HG03571 (cell line): ENCODE data around the gene ZNF106.

Experiments
- ATAC-seq: cut with Tn5 transposase; IDR thresholded peaks from one replicate; pipeline ENCODE4 v1.9.1; 2021; ENCODE audit not compliant: unreplicated experiment

The ZNF106 gene

DNA sequence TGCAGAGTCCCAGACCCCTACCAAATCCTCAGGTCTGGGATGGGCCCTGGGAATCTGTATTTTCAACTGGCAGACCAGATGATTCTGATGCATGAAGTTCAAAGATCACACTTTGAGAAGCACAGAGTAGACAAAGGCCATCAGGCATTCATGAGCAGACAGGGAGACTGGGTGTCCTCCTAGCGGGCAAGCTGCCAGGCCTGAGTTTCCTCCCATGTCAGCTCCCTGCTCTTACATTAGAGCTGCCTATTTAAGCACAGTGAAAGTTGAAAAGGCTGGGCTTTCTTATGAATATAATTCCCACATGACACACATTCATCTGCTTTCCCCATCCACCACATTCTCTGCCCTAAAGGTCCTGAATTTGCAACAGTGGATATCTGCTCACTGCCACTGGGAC lies 117.7 kb downstream of the ZNF106 start:
- no peak for ATAC-seq

DNA sequence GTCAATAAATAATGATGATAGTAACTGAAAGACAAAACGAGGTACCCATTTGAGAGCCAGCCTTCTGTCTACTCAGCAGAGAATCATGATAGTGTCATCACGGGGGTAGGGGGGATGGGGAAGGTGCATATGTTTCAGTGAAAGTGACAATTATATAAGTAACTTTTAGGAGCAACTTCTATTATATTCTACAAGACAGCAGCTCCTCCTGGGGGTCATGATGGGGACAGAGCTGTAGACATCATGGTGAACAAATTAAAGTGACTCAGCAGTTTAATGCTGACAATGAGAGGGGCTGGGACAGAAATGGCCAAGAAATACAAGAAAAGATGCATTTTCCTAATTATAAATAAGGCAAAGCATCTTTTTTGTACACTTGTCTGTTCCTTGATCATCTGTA lies 119.8 kb downstream of the ZNF106 start:
- no peak for ATAC-seq

DNA sequence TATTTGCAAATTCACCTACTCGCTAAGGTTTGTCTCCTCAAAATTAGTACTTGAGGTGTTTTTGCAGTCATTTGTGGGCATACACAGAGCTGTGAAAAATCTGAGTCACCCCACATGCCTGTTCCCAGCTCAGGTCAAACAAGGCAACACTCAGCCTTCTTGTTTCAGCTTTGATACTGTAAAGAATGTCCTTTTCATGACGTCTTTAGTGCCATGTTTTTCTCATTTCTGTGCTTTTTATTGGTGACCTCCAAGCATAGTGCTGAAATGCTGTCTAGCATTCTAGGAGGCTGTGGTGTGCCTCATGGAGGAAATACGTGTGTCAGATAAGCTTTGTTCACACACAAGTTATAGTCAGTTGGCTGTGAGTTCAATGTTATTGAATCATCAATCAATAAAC lies 122.8 kb downstream of the ZNF106 start:
- no peak for ATAC-seq

DNA sequence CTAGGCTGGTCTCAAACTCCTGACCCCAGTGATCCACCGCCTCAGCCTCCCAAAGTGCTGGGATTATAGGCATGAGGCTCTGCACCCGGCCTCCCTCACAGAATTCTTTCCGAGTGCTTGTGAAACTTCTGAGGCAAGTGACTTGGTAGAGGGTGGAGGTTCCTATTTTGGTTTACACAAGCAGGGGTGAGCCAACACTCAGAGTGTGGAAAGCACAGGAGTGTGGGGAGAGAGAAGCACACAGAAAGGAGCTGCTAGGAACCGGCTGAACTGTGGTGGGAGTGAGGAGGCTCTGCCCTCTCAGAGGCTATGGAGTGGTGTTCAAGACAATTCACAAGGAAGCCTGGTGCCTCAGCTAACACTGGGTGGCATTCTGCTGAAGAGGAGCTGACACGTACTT lies 123.9 kb downstream of the ZNF106 start:
- no peak for ATAC-seq

DNA sequence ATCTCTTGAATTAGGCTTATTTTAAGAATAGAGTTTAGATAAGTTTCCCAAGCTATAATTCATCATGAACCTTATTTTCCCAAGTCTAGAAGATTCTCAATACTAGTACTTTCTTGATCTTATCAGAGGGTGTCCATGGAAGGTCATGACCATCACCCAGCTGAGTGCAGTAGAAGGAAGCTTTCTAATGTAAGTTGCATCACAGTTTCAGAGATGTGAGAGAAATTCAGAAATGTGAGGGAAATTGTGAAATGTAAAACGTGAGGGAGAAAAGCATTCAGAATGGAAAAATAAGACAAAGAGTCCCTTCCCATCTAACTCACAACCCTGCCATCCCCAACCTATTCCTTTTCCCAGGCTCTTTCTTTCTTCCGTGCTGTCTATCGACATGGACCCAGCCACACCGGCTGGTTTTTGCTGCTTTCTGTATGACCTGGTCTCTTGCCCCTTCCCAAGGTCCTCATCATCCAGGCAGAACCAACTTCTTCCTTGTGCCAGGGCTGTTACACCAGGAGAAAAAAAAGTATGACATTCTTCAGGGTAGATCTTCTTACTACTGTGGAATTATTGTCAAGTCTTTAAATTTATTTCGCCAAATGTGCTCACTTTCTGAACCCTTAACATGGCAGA lies 124.9 kb downstream of the ZNF106 start:
- ATAC-seq, result no peak

DNA sequence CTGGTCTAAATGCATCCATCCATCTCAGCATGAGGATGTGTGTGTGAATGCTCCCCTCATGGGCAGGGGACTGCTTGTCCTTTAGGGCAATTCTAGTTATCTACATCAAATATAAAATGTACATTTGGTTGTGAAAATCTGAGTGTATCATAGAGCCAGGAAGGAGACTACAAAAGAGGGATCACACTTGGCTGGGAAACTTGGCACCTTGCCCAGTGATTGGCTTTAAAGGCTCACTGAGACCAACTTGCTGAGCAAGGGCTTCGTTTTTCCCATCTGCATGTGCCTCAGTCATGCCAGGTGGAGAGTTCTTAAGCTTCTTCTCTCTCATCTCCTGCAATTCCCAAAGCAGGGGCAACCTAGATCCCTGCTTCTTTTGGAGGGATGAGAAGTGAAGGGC lies 126.4 kb downstream of the ZNF106 start:
- ATAC-seq, result no peak

DNA sequence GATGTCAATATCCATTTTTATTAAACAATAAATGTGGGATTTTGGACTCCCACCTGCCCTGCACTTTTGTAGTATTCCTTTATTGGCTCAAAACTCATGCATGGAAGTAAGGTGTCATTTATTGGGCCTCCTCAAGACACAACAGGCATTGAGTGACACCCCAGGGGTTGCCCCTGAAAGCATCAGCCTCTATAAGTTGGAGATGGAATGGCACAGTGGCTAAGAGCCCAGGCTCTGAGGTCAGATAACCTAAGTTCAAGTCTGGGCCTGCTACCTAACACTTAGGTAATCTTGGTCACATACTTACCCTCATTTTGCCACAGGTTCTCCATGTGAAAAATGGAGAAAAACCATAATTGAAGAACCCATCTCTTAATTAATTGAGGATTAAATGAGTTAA lies 127.0 kb downstream of the ZNF106 start:
- no peak for ATAC-seq

DNA sequence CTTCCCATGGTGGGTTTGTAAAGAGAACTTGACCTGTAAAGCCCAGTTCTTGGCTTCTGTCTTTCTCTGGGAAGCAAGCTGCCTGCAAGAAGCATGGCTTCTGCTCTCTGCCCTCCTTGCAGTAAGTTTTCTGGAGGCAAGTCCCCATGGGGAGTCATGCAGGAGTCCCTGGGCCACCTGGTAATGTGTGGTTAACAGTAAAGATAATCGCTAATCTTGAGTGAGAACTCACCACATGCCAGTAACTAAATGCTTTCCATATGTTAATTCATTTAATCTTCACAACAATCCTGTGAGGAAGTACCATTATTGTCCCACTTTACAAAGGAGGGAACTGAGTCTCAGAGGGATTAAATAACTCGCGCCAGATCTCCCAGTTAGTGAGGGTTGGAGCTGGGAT lies 127.5 kb downstream of the ZNF106 start:
- no peak for ATAC-seq
